Body of pancreas (tissue), 4 donors: ENCODE data around the gene CRYBA2.

ENCODE experiments used
- CTCF ChIP-seq, 7 experiments: fragments of 450-650 bp in 4 of 7; fragments of 200-600 bp in 3 of 7; sonication (generic) in 3 of 7; IDR thresholded peaks; one replicate each; pipeline ENCODE4 v1.5.1; 2016 to 2019; ENCODE audit warnings: antibody characterized with exemption in 7 of 7
- POLR2A ChIP-seq, 3 donors: fragments of 450-650 bp; IDR thresholded peaks; one replicate each; pipeline ENCODE4 v1.6.1; 2016; ENCODE audit warnings: antibody characterized with exemption in 3 of 3, mild to moderate bottlenecking in 2 of 3

- TF ChIP-seq CTCF (IDR thresholded peaks at IDR 0.05) (no peak), POLR2A (IDR thresholded peaks at IDR 0.05) (no peak)
Measured at GRCh38 chr2:219020604-219021365, 27.6 kb upstream of the CRYBA2 start.
